Loucy (cell line): ENCODE data around the gene POPDC3.

Experiments
- CTCF ChIP-seq: fragments of 200-600 bp; sonication (generic); conservative IDR thresholded peaks from 2 replicates; pipeline ENCODE4 v1.5.1; 2014; ENCODE audit warnings: mild to moderate bottlenecking, antibody characterized with exemption, low read length
- EZH2phosphoT487 ChIP-seq: fragments of 200-600 bp; IDR thresholded peaks from 2 replicates; pipeline ENCODE4 v1.6.1; 2018; ENCODE audit warnings: antibody characterized with exemption, mild to moderate bottlenecking, moderate library complexity, borderline replicate concordance

- TF ChIP-seq EZH2phosphoT487 (no peak), CTCF (no peak)
Observed at GRCh38 chr6:105122717-105123116, 57.1 kb downstream of the POPDC3 start.
